HT-29 (cell line): ENCODE measurements around the gene CADM2. TPM values are rescaled to one million over a fixed set of nuclear protein-coding genes. Genes with fewer than 3 reads are reported as not detected.
"Not testable (repeated sequence)": the region's sequence is repeated elsewhere in the genome, so short reads cannot be mapped to it uniquely, and the experiment has no call there.

Source experiments
- DNase-seq: peaks from one replicate; pipeline ENCODE4 v3.0.0-alpha.2; 2015; ENCODE audit warnings: low spot score
- total RNA-seq: library from RNA; depleted of rRNA; stranded (reverse); fragments of >200 nt; shearing (Covaris generic); gene quantifications from 2 replicates; pipeline ENCODE4 v1.2.3, GENCODE V29; 2014

CADM2 gene
- total RNA-seq, 1 experiment from 2014 or later = not detected

GRCh38 chr3:85912980-85913379, 954.2 kb downstream of the CADM2 start:
- no peak for DNase-seq

- DNase-seq = no peak
Measured at GRCh38 chr3:85922374-85922773, 963.6 kb downstream of the CADM2 start.

DNA sequence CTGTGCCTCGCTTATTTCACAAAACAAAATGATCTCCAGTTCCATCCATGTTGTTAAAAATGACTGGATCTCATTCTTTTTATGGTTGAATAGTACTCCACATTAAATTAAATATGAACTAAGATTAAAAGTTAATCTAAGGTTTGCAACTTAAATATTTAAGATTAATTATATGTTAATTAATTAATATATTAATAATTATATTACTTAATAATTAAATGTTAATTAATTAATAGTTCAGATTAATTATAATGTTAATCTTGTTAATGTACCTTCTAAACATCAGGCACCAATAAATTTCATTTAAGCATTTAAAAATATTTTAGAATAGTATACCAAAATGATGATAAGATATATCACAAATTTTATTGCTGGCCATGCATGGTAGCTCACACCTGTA, 971.9 kb downstream of the CADM2 start:
- no peak for DNase-seq

DNA sequence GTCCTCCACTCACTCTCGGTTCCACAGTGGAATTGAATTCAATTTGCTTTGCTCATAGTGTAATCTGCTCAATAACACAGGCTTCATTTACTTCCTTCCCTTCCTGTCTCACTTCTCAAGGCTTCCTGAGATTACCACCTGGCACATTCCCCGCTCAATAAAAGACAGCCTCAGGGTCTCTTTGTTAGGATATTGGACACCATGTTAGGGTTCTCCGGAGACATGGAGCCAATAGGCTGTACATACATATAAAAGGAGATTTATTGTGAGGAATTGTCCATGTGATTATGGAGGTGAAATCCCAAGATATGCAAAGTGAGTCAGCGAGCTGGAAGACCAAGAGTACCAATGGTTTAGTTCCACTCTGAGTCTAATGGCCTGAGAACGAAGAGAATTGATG, 974.5 kb downstream of the CADM2 start:
- DNase-seq = no peak

GRCh38 chr3:85935171-85935570, 976.4 kb downstream of the CADM2 start:
- no peak for DNase-seq

DNA sequence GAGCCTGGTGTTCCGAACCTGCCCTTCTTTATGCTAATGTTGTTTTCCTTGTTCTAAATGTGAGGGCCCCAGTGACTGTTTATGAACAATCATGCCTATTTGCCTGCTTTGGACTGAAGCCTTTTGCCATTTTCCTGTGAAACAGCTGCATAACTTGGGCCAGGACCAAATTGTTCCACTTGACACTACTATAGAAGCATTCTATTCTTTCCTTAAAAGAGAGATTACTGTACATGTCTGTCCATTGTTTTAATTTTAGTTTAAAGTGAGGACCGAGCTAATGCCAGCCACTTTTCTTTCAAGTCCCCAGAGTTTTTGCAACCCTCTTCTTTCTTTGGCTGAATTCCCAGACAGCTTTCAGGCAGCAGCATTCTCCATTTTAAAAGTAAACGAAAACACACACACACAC, 980.3 kb downstream of the CADM2 start:
- DNase-seq = no peak

- no peak for DNase-seq
Measured at GRCh38 chr3:85950435-85950834, 991.6 kb downstream of the CADM2 start.

- DNase-seq = no peak
Measured at GRCh38 chr3:85960793-85961192, 1002.0 kb downstream of the CADM2 start.

DNA sequence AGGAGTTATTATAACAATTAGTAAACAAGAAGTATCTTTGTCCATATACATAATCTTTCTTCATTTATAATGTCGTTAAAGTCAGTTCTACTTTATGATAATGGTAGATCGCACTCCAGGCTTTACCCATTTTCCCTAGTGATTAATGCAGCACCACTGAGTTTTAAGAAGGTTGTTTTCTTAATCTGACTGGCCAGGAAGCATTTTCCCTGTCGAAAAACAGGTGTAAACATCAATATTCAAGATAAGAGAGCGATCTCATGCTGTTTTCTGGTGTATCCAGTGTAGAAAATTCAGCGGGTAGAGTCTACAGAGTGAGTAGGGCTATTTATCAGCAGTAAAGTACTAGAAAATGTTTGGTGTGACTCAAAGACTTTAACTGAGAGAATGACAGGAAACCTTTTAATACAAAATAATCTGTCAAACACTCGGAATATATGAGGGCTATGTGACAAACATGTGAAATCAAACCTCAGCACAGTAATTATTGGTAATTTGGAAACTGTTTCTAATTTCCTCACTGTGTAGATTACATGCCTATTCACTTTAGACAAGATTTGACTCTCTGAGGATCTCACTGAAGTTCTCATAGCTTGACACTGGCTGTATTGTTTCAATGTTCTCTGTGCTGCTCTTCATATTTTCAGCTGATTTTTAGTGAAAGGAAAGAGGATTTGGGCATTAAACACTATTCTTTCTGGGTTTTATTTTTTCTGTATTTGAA, 1019.0 kb downstream of the CADM2 start:
- DNase-seq = no peak

- DNase-seq = no peak
Measured at GRCh38 chr3:85979034-85979433, 1020.2 kb downstream of the CADM2 start.

GRCh38 chr3:85989581-85989980, 1030.8 kb downstream of the CADM2 start:
- DNase-seq = not testable (repeated sequence)

DNA sequence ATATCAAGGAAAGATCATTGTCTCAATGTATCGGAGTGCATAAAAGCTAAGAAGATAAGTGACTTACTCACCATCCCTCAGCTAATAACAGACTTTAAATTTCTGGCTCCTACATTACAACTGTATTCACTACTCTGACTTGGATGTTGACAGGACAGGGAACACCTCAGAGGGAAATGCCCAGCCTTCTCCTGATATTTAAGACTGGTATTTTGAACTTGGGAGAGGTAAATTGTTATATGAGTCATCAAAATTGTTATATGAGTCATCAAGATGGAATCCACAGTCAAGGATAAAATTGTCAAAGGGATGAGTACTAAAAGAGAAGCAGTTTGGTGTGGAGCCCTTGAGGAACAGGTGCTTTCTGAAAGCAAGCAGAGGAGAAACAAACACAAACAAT, 1070.8 kb downstream of the CADM2 start:
- no peak for DNase-seq

GRCh38 chr3:86037916-86038315, 1079.1 kb downstream of the CADM2 start:
- no peak for DNase-seq

- DNase-seq = no peak
Measured at GRCh38 chr3:86046436-86047136, 1087.8 kb downstream of the CADM2 start.

DNA sequence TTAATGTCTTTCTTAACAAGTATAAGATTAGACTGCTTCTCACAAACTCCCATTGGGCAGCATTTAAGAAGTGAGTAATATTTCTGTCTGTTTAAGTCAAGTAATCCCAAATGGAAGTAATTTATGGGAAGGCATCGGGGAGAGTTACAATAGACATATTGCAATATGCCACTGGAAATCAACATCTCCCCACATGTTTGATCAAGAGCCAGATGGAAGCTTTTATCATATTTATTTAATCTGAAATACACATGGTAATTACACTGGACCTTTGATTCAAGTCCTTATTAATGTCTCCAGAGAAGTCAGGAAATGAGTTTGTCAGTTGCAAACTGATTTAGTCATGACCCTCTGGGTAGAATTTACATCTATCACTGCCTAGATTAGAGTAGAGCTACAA, 1088.4 kb downstream of the CADM2 start:
- no peak for DNase-seq

DNA sequence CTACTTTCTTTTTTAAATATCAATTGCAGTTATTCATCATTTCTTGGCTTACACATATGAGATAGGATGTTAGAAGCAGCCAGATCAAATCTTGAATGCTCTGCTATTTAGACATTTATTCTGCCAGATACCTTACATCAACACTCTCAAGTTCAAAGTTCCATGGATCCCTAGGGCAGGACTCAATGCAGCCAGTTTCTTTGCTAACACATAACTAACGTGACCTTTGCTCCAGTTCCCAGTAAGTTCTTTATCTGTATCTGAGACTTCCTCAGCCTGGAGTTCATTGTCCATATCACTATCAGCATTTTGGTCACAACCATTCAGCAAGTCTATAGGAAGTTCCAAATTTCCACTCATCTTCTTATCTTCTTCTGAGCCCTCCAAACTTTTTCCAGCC, 1092.3 kb downstream of the CADM2 start:
- no peak for DNase-seq

DNA sequence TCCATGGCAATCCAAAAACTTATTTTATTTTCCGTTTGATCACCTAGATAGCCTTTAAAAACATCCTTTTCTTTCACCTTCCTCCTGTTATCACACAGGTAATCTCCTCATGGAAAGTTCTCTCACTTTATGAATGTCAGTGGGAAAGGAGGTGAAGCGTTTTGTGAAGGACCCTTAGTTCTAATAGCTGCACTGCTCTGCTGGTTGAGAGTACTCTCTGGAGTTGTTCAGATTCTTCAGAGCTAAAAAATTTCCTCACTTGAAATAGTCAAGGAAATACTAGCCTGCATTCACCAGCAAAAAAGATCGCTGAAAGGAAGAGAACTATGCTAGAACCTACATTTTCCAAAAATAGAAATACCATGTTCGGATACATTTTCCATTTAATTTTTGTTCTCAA, 1097.2 kb downstream of the CADM2 start:
- DNase-seq = no peak

DNA sequence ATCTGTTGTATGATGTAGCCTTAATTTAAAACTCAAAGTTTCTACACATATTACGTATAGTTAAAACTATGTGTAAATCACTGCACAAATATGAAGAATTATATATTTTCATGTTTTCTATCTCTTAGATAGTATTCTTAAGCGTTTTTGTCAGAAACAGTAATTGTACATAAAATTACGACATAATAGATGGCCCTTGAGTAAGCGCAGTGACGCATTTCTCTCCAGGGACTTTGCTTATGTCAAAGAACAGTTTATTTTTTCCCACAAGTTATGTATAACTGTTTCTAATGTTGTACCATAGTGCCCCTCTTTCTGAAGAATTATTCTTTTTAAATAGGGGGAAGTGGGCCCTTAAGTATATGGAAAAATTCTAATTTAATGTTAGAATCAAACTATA, 1098.2 kb downstream of the CADM2 start:
- DNase-seq = no peak

GRCh38 chr3:86073799-86074198, 1115.0 kb downstream of the CADM2 start:
- DNase-seq = no peak

- DNase-seq = no peak
Measured at GRCh38 chr3:86087160-86087871, 1128.5 kb downstream of the CADM2 start.

DNA sequence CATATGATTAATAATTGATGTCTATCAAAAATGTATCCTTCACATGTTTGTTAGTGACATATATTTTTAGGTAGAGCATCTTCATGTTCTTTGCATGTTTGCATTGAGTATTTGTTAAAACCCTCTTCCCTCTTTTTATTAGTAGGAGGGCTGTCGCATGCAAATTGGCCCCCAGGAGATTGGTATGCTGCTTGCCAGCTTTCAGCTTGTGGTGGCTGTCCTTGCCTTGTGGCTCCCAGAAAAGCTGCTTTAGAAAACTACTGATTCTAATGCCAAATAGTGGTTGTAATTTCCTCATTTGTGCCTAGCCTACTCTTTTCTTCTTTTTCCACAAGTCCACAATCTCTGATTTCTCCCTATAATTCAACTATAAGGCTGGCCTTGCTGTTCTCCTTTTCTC, 1145.4 kb downstream of the CADM2 start:
- no peak for DNase-seq

- DNase-seq = no peak
Measured at GRCh38 chr3:86109434-86109833, 1150.6 kb downstream of the CADM2 start.
